Measurements from ENCODE around the gene UQCR10.

UQCR10 gene

GRCh38 chr22:29758959-29759358, 8.2 kb upstream of the UQCR10 start:
- H3K4me1 ChIP-seq (ENCODE audit: control insufficient read depth, insufficient read depth, low read length) = peaks cover 2% of the 10 kb centered on the region; the same call in 1 of the 2 replicates
- peak; percentile 60 for TF ChIP-seq PRDM10 (tag by site-specific recombination; IDR thresholded peaks at IDR 0.05)
- TF ChIP-seq ZNF600 (tag by site-specific recombination; IDR thresholded peaks at IDR 0.05) = no peak
- TF ChIP-seq ZBTB8A (tag by site-specific recombination; IDR thresholded peaks at IDR 0.05) = peak; percentile 43
- no peak overlapping the region for H3K27ac ChIP-seq (ENCODE audit: extremely low read depth, low read depth, low read length)
- H3K4me3 ChIP-seq (ENCODE audit: low read depth, low read length) = no peak overlapping the region
- no peaks in the 10 kb centered on the region for H3K9me3 ChIP-seq (ENCODE audit: control insufficient read depth, insufficient read depth, low read depth, low read length)
- POLR2A ChIA-PET = interaction anchor here (0.9 kb wide), 1 partner anchor 8 kb away, joined by 3 read pairs; the partner anchor contains the start of genes UQCR10 and ZMAT5
- CTCF ChIA-PET = no interaction called here
- H3K36me3 ChIP-seq (ENCODE audit: control insufficient read depth in 2 of 2, insufficient read depth in 1 of 2, low read length in 2 of 2) = no peaks in the 10 kb centered on the region

GRCh38 chr22:29762263-29762662, 4.9 kb upstream of the UQCR10 start:
- POLR2A ChIA-PET = interaction anchor here (0.6 kb wide), 1 partner anchor 50 kb away, joined by 5 read pairs; no protein-coding TSS in a partner anchor
- Histone ChIP-seq H3K9me3 (ENCODE audit: control insufficient read depth, insufficient read depth, low read depth, low read length) (no peaks in the 10 kb centered on the region), H3K4me1 (ENCODE audit: control insufficient read depth, insufficient read depth, low read length) (peaks cover 4% of the 10 kb centered on the region; the same call in 1 of the 2 replicates), H3K36me3 (ENCODE audit: control insufficient read depth in 2 of 2, insufficient read depth in 1 of 2, low read length in 2 of 2) (no peaks in the 10 kb centered on the region), H3K4me3 (ENCODE audit: low read depth, low read length) (no peak overlapping the region), H3K27ac (ENCODE audit: extremely low read depth, low read depth, low read length) (no peak overlapping the region)
- TF ChIP-seq ZNF610 (tag by site-specific recombination; IDR thresholded peaks at IDR 0.05; ENCODE audit: borderline replicate concordance) (peak; percentile 48; the same call in 1 of the 2 replicates), ZNF677 (tag by site-specific recombination; IDR thresholded peaks at IDR 0.05) (no peak)
- CTCF ChIA-PET = interaction anchor here (1.4 kb wide), 1 partner anchor 243 kb away, joined by 5 read pairs; no protein-coding TSS in a partner anchor

GRCh38 chr22:29765905-29766631, 1.1 kb upstream of the UQCR10 start:
- no peaks in the 10 kb centered on the region for H3K9me3 ChIP-seq (ENCODE audit: control insufficient read depth, insufficient read depth, low read depth, low read length)
- POLR2A ChIA-PET = interaction anchor here (0.6 to 1.5 kb wide), 14 partner anchors 9 to 659 kb away, joined by 3 to 6 read pairs (median 4); partner anchors contain the start of gene MTMR3
- CTCF ChIA-PET = interaction anchor here (0.8 to 1.7 kb wide), 5 partner anchors 76 to 323 kb away, joined by 3 to 7 read pairs (median 5); no protein-coding TSS in a partner anchor
- peaks cover 11 to 30% of the 10 kb centered on the region in 2 experiments for H3K36me3 ChIP-seq (ENCODE audit: control insufficient read depth in 2 of 2, insufficient read depth in 1 of 2, low read length in 2 of 2)
- H3K4me1 ChIP-seq (ENCODE audit: control insufficient read depth, insufficient read depth, low read length) = peaks cover 2% of the 10 kb centered on the region; the same call in 1 of the 2 replicates
- no peak for TF ChIP-seq ZNF426 (tag by site-specific recombination; IDR thresholded peaks at IDR 0.05)
- TF ChIP-seq ZNF223 (tag by site-specific recombination; IDR thresholded peaks at IDR 0.05) = no peak
- TF ChIP-seq ZNF157 (tag by site-specific recombination; IDR thresholded peaks at IDR 0.05) = no peak
- TF ChIP-seq SCRT1 (tag by site-specific recombination; IDR thresholded peaks at IDR 0.05; ENCODE audit: borderline replicate concordance) = peak; percentile 86; the same call in 1 of the 2 replicates
- TF ChIP-seq ZNF140 (tag by site-specific recombination; IDR thresholded peaks at IDR 0.05) = no peak
- TF ChIP-seq KLF8 (tag by site-specific recombination; IDR thresholded peaks at IDR 0.05) = no peak
- no peak for TF ChIP-seq ZNF843 (tag by site-specific recombination; IDR thresholded peaks at IDR 0.05)
- TF ChIP-seq PRDM1 (tag by site-specific recombination; IDR thresholded peaks at IDR 0.05) = no peak
- TF ChIP-seq GLIS2 (tag by site-specific recombination; IDR thresholded peaks at IDR 0.05) = 0 out of 2 replicates have a peak, but pooled peaks have one; percentile 11
- TF ChIP-seq HOXC10 (CRISPR knock-in tag; IDR thresholded peaks at IDR 0.05) = 0 out of 2 replicates have a peak, but pooled peaks have one; percentile 21
- peak; percentile 96 for TF ChIP-seq SCRT2 (tag by site-specific recombination; IDR thresholded peaks at IDR 0.05)
- peak; percentile 35; the same call in 1 of the 2 replicates for TF ChIP-seq ZFHX2 (tag by site-specific recombination; conservative IDR thresholded peaks at IDR 0.05)
- no peak for TF ChIP-seq ZNF280C (tag by site-specific recombination; IDR thresholded peaks at IDR 0.05)
- no peak for TF ChIP-seq ZNF596 (tag by site-specific recombination; IDR thresholded peaks at IDR 0.05)
- TF ChIP-seq ZNF521 (tag by site-specific recombination; IDR thresholded peaks at IDR 0.05) = no peak
- TF ChIP-seq ZFP37 (tag by site-specific recombination; IDR thresholded peaks at IDR 0.05) = 0 out of 2 replicates have a peak, but pooled peaks have one; percentile 39
- peak; percentile 36; the same call in 1 of the 2 replicates for TF ChIP-seq ZNF623 (tag by site-specific recombination; IDR thresholded peaks at IDR 0.05)
- peak; percentile 31; the same call in 1 of the 2 replicates for TF ChIP-seq GLIS1 (tag by site-specific recombination; IDR thresholded peaks at IDR 0.05)
- H3K27ac ChIP-seq (ENCODE audit: extremely low read depth, low read depth, low read length) = peak overlapping the region; percentile 87
- H3K4me3 ChIP-seq (ENCODE audit: low read depth, low read length) = peak overlapping the region; percentile 53

All from HEK293 (cell line).